Esophagus muscularis mucosa (tissue), 3 donors: ENCODE data around the gene C16orf87.

Experiments used
- POLR2AphosphoS5 ChIP-seq, 2 donors: sonication (generic); formaldehyde crosslinking; IDR thresholded peaks; one replicate each; pipeline ENCODE4 v1.6.1; 2017; ENCODE audit warnings: antibody characterized with exemption in 2 of 2
- TF ChIP-seq, protein P1 (sequence below), 3 experiments: fragments of 200-600 bp in 2 of 3; fragments of 450-650 bp in 1 of 3; sonication (generic) in 2 of 3; IDR thresholded peaks; one replicate each; pipeline ENCODE4 v1.5.1; 2017 to 2019; ENCODE audit warnings: antibody characterized with exemption in 3 of 3, mild to moderate bottlenecking in 2 of 3, moderate library complexity in 1 of 3

DNA sequence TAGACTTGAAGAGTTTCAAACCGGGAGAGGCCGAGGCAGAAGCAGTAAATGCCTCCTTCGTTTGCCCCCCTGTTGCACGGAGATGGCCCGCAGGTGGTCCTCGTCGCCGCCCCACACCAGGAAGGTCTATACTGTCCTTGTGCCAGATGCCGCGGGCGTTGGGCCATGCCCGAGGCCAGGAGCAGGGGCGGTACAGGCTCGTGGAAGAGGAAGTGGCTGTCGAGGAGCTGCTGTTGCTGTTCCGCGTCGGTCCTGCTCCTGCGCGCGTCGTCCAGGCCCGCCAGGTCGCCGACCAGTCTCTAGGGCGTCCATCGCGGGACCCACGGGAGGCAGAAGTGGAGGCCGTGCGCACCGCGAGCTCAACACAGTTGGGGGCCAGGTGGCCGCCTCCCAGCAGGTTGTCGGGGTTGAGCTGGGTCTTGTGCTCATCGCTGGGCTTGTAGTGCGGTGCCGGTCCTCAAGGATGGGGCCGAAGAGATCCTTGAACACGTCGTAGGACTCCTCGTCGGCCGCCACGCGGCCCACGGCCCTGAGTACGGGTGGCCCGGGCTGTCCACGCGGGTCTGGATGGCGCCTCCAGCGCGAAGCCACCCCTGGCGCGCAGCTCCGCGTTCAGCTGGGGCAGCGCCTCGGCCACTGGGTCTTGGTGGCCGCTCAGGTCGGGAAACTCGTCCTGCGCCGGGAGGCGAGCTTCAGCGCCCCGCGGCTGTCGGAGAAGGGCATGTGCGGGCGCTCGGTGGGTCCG lies 13.1 kb upstream of the C16orf87 start:
- no peak for TF ChIP-seq POLR2AphosphoS5 (IDR thresholded peaks at IDR 0.05)
- TF ChIP-seq, protein P1, sequence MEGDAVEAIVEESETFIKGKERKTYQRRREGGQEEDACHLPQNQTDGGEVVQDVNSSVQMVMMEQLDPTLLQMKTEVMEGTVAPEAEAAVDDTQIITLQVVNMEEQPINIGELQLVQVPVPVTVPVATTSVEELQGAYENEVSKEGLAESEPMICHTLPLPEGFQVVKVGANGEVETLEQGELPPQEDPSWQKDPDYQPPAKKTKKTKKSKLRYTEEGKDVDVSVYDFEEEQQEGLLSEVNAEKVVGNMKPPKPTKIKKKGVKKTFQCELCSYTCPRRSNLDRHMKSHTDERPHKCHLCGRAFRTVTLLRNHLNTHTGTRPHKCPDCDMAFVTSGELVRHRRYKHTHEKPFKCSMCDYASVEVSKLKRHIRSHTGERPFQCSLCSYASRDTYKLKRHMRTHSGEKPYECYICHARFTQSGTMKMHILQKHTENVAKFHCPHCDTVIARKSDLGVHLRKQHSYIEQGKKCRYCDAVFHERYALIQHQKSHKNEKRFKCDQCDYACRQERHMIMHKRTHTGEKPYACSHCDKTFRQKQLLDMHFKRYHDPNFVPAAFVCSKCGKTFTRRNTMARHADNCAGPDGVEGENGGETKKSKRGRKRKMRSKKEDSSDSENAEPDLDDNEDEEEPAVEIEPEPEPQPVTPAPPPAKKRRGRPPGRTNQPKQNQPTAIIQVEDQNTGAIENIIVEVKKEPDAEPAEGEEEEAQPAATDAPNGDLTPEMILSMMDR (IDR thresholded peaks at IDR 0.05): no peak
